BE2C (cell line): Measurements from ENCODE around the gene GRID1.

Source experiments
- DNase-seq: peaks from one replicate; pipeline ENCODE4 v3.0.0-alpha.2; 2020
- H3K27me3 ChIP-seq: fragments of 250-450 bp; sonication (Bioruptor Pico); 2 replicates; pipeline ENCODE4 v1.5.1; 2020; ENCODE audit warnings: mild to moderate bottlenecking
- H3K36me3 ChIP-seq: fragments of 250-450 bp; sonication (Bioruptor Pico); 2 replicates; pipeline ENCODE4 v1.5.1; 2020; ENCODE audit warnings: mild to moderate bottlenecking
- H3K4me1 ChIP-seq: fragments of 250-450 bp; sonication (Bioruptor Pico); 2 replicates; pipeline ENCODE4 v1.5.1; 2020
- H3K4me3 ChIP-seq: 2 replicates; pipeline ENCODE4 v1.5.1; 2011; ENCODE audit warnings: low read depth, low read length
- H3K9me3 ChIP-seq: fragments of 250-450 bp; sonication (Bioruptor Pico); 2 replicates; pipeline ENCODE4 v1.5.1; 2020
- CTCF ChIP-seq: IDR thresholded peaks from 2 replicates; pipeline ENCODE4 v1.5.1; 2012; ENCODE audit warnings: mild to moderate bottlenecking, low read depth, low read length

The GRID1 gene

GRCh38 chr10:86137561-86137960, 229.0 kb downstream of the GRID1 start:
- no peak overlapping the region for H3K4me3 ChIP-seq
- no peaks in the 10 kb centered on the region for H3K27me3 ChIP-seq
- DNase-seq, result no peak
- H3K4me1 ChIP-seq, result no peaks in the 10 kb centered on the region
- H3K36me3 ChIP-seq, result peaks cover 3% of the 10 kb centered on the region
- TF ChIP-seq CTCF, result no peak
- H3K9me3 ChIP-seq, result no peaks in the 10 kb centered on the region

- Histone ChIP-seq H3K9me3 (no peaks in the 10 kb centered on the region), H3K4me3 (no peak overlapping the region), H3K27me3 (no peaks in the 10 kb centered on the region), H3K36me3 (peaks cover 3% of the 10 kb centered on the region), H3K4me1 (no peaks in the 10 kb centered on the region)
- TF ChIP-seq CTCF, result no peak
- DNase-seq, result no peak
Measured at GRCh38 chr10:86136934-86137333, 229.7 kb downstream of the GRID1 start.

- DNase-seq, result no peak
- H3K27me3 ChIP-seq, result no peaks in the 10 kb centered on the region
- peaks cover 3% of the 10 kb centered on the region for H3K36me3 ChIP-seq
- H3K9me3 ChIP-seq, result no peaks in the 10 kb centered on the region
- H3K4me3 ChIP-seq, result no peak overlapping the region
- TF ChIP-seq CTCF, result no peak
- peaks cover 11% of the 10 kb centered on the region for H3K4me1 ChIP-seq
Measured at GRCh38 chr10:86135191-86135590, 231.4 kb downstream of the GRID1 start.

- H3K36me3 ChIP-seq, result peaks cover 3% of the 10 kb centered on the region; the same call in 1 of the 2 replicates
- TF ChIP-seq CTCF, result no peak
- no peaks in the 10 kb centered on the region for H3K9me3 ChIP-seq
- H3K27me3 ChIP-seq, result no peaks in the 10 kb centered on the region
- H3K4me1 ChIP-seq, result peaks cover 11% of the 10 kb centered on the region
- H3K4me3 ChIP-seq, result no peak overlapping the region
- DNase-seq, result no peak
Measured at GRCh38 chr10:86130737-86131475, 235.7 kb downstream of the GRID1 start.

GRCh38 chr10:86130041-86130440, 236.6 kb downstream of the GRID1 start:
- no peaks in the 10 kb centered on the region for H3K9me3 ChIP-seq
- no peaks in the 10 kb centered on the region for H3K27me3 ChIP-seq
- no peak for DNase-seq
- no peak overlapping the region for H3K4me3 ChIP-seq
- H3K4me1 ChIP-seq, result peaks cover 11% of the 10 kb centered on the region
- H3K36me3 ChIP-seq, result peaks cover 3% of the 10 kb centered on the region; the same call in 1 of the 2 replicates
- no peak for TF ChIP-seq CTCF

GRCh38 chr10:86128360-86128759, 238.2 kb downstream of the GRID1 start:
- H3K27me3 ChIP-seq, result no peaks in the 10 kb centered on the region
- H3K4me1 ChIP-seq, result peaks cover 11% of the 10 kb centered on the region
- no peak overlapping the region for H3K4me3 ChIP-seq
- no peaks in the 10 kb centered on the region for H3K9me3 ChIP-seq
- DNase-seq, result no peak
- H3K36me3 ChIP-seq, result no peaks in the 10 kb centered on the region; the same call in 1 of the 2 replicates
- no peak for TF ChIP-seq CTCF
